Tibial nerve (tissue), 4 donors: ENCODE data around the gene GNA12. TPM values are rescaled to one million over a fixed set of nuclear protein-coding genes. Genes with fewer than 3 reads are reported as not detected.

Experiments used
- DNase-seq, 2 donors: peaks; one replicate each; pipeline ENCODE4 v3.0.0-alpha.2; 2019; ENCODE audit warnings: low spot score in 2 of 2
- H3K27ac ChIP-seq, 4 donors: fragments of 200-600 bp; sonication (generic) in 3 of 4; one replicate each; pipeline ENCODE4 v1.5.1; 2017 to 2019; ENCODE audit warnings: mild to moderate bottlenecking in 1 of 4
- H3K27me3 ChIP-seq, 2 donors: fragments of 200-600 bp; sonication (generic) in 1 of 2; one replicate each; pipeline versions ENCODE4 v1.5.1 to v1.6.0; 2017 to 2019
- H3K36me3 ChIP-seq, 3 donors: fragments of 200-600 bp; sonication (generic); one replicate each; pipeline ENCODE4 v1.5.1; 2018 to 2019
- H3K4me1 ChIP-seq, 4 donors: fragments of 200-600 bp; sonication (generic) in 3 of 4; one replicate each; pipeline ENCODE4 v1.5.1; 2017 to 2019
- H3K4me3 ChIP-seq, 4 donors: fragments of 200-600 bp; sonication (generic) in 3 of 4; one replicate each; pipeline ENCODE4 v1.5.1; 2017 to 2019; ENCODE audit warnings: mild to moderate bottlenecking in 1 of 4, moderate library complexity in 1 of 4
- H3K9me3 ChIP-seq, 4 donors: fragments of 200-600 bp; sonication (generic) in 3 of 4; one replicate each; pipeline ENCODE4 v1.5.1; 2017 to 2019
- EP300 ChIP-seq, 2 donors: sonication (generic); formaldehyde crosslinking; IDR thresholded peaks; one replicate each; pipeline ENCODE4 v1.6.1; 2017; ENCODE audit warnings: antibody characterized with exemption in 2 of 2, mild to moderate bottlenecking in 1 of 2
- POLR2A ChIP-seq, 2 donors: fragments of 450-650 bp; IDR thresholded peaks; one replicate each; pipeline ENCODE4 v1.6.1; 2017; ENCODE audit warnings: antibody characterized with exemption in 2 of 2, mild to moderate bottlenecking in 2 of 2, moderate library complexity in 2 of 2
- WGBS, 2 donors: methylation state at CpG; one replicate each; pipeline ENCODE4 v1.1.5; 2018; 5-methylcytosine and 5-hydroxymethylcytosine counted together
- total RNA-seq, 4 donors: library from RNA; depleted of rRNA; stranded (reverse); fragments of >200 nt; gene quantifications; one replicate each; pipeline ENCODE4 v1.1.0, GENCODE V29; 2016
- TF ChIP-seq, protein P1 (sequence below), 5 experiments: fragments of 200-600 bp in 3 of 5; fragments of 450-650 bp in 2 of 5; sonication (generic) in 3 of 5; IDR thresholded peaks; one replicate each; pipeline ENCODE4 v1.5.1; 2016 to 2019; ENCODE audit warnings: antibody characterized with exemption in 5 of 5, mild to moderate bottlenecking in 3 of 5, moderate library complexity in 2 of 5

GNA12 gene
- total RNA-seq, 4 donors from 2014 or later: 21.3 to 36.0 (median 29.4) TPM

DNA sequence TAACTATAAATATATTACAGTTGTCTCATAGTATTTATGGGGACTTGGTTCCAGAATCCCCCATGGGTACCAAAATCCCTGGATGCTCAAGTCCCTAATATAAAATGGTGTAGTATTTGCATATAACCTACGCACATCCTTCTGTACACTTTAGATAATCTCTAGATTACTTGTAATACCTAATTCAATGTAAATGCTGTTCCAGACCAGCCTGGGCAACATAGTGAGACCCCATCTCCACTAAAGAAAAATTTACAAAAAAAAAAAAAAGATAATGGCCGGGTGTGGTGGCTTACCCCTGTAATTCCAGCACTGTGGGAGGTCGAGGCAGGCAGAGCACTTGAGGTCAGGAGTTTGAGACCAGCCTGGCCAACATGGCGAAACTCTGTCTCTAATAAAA, 17.4 kb upstream of the GNA12 start:
- H3K9me3 ChIP-seq: no peaks in the 10 kb centered on the region
- TF ChIP-seq, protein P1, sequence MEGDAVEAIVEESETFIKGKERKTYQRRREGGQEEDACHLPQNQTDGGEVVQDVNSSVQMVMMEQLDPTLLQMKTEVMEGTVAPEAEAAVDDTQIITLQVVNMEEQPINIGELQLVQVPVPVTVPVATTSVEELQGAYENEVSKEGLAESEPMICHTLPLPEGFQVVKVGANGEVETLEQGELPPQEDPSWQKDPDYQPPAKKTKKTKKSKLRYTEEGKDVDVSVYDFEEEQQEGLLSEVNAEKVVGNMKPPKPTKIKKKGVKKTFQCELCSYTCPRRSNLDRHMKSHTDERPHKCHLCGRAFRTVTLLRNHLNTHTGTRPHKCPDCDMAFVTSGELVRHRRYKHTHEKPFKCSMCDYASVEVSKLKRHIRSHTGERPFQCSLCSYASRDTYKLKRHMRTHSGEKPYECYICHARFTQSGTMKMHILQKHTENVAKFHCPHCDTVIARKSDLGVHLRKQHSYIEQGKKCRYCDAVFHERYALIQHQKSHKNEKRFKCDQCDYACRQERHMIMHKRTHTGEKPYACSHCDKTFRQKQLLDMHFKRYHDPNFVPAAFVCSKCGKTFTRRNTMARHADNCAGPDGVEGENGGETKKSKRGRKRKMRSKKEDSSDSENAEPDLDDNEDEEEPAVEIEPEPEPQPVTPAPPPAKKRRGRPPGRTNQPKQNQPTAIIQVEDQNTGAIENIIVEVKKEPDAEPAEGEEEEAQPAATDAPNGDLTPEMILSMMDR (IDR thresholded peaks at IDR 0.05): no peak
- TF ChIP-seq EP300 (IDR thresholded peaks at IDR 0.05) (no peak), POLR2A (IDR thresholded peaks at IDR 0.05) (no peak)
- WGBS, 2 donors: 93 to 95% methylated on average over 4 of the region's 4 CpGs
- no peak overlapping the region for H3K4me3 ChIP-seq
- DNase-seq: no peak
- no peaks in the 10 kb centered on the region for H3K36me3 ChIP-seq
- peaks cover 0 to 29% (median 20%) of the 10 kb centered on the region in 4 donors for H3K4me1 ChIP-seq
- H3K27me3 ChIP-seq: no peaks in the 10 kb centered on the region
- no peak overlapping the region for H3K27ac ChIP-seq

DNA sequence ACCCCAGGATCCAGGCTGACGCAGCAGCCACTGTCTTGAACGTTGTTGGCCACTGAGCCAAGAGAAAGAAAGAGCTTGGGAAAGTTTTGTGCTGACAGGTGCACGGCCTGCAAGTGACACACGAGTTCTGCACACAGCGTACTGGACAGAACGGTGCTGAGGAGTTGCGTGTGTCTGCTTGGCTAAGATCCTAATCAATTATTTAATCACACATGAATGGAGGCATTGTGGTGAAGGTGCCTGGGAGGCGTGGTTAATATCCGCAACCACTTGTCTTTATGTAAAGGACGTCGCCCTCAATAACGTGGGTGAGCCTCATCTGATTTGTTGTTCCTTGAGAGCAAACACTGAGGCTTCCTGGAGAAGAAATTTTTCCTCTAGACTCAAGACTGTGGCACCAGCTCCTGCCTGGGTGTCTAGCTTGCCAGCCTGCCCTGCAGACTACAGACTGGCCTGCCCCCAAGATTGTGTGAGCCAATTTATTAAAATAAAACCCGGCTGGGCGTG, 16.6 kb upstream of the GNA12 start:
- WGBS, 2 donors: 64 to 80% methylated on average over 14 of the region's 14 CpGs
- no peaks in the 10 kb centered on the region for H3K27me3 ChIP-seq
- H3K36me3 ChIP-seq: no peaks in the 10 kb centered on the region
- TF ChIP-seq, protein P1 (IDR thresholded peaks at IDR 0.05): no peak
- H3K9me3 ChIP-seq: no peaks in the 10 kb centered on the region
- no peak overlapping the region for H3K4me3 ChIP-seq
- DNase-seq: no peak
- peaks cover 0 to 29% (median 20%) of the 10 kb centered on the region in 4 donors for H3K4me1 ChIP-seq
- H3K27ac ChIP-seq: no peak overlapping the region

DNA sequence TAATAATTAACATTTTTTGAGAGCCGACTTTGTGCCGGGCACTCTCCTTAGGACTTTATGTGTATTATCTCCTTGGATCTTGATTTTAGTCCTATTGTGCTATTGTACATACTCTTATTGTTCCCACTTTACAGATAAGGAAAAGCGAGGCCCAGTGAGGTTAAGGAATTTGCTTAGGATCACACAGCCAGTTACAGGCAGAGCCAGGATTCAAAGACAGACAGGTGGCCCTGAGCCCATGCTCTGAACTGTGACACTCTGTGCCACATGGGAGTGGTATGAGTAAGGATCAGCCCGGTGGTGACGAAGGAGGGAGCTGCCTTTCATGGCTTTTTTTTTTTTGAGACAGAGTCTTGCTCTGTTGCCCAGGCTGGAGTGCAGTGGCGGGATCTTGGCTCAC, 15.8 kb upstream of the GNA12 start:
- TF ChIP-seq POLR2A (IDR thresholded peaks at IDR 0.05) (no peak), EP300 (IDR thresholded peaks at IDR 0.05) (no peak)
- TF ChIP-seq, protein P1 (IDR thresholded peaks at IDR 0.05): no peak
- 91 to 93% methylated on average over 6 of the region's 6 CpGs for WGBS, 2 donors

DNA sequence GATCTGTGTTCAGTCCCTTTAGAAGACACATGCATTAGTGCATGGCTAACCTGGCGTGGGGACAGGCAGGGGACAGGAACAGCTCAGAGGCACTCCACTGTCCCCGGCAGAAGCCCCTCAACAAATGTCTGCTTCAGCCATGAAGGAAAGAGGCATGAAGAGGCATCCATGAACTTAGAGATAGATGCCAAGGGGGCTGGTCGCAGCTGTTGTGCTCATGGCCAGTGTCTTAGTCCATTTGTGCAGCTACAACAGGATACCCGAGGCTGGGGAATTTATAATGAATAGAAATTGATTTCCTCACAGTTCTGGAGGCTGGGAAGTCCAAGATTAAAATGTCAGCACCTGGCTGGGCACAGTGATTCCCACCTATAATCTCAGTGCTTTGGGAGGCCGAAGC, 14.5 kb upstream of the GNA12 start:
- Histone ChIP-seq H3K9me3 (no peaks in the 10 kb centered on the region), H3K36me3 (no peaks in the 10 kb centered on the region), H3K4me3 (no peak overlapping the region), H3K27ac (no peak overlapping the region), H3K27me3 (no peaks in the 10 kb centered on the region), H3K4me1 (peaks cover 0 to 13% (median 8%) of the 10 kb centered on the region in 4 donors)
- no peak for TF ChIP-seq POLR2A (IDR thresholded peaks at IDR 0.05)
- DNase-seq: no peak
- 87 to 91% methylated on average over 5 of the region's 5 CpGs for WGBS, 2 donors

More for the DNA sequence above, 15.8 kb upstream of the GNA12 start:
- H3K27ac ChIP-seq: no peak overlapping the region
- H3K4me3 ChIP-seq: no peak overlapping the region
- H3K9me3 ChIP-seq: no peaks in the 10 kb centered on the region
- peaks cover 0 to 26% (median 19%) of the 10 kb centered on the region in 4 donors for H3K4me1 ChIP-seq
- H3K27me3 ChIP-seq: no peaks in the 10 kb centered on the region
- DNase-seq: no peak
- no peaks in the 10 kb centered on the region for H3K36me3 ChIP-seq

DNA sequence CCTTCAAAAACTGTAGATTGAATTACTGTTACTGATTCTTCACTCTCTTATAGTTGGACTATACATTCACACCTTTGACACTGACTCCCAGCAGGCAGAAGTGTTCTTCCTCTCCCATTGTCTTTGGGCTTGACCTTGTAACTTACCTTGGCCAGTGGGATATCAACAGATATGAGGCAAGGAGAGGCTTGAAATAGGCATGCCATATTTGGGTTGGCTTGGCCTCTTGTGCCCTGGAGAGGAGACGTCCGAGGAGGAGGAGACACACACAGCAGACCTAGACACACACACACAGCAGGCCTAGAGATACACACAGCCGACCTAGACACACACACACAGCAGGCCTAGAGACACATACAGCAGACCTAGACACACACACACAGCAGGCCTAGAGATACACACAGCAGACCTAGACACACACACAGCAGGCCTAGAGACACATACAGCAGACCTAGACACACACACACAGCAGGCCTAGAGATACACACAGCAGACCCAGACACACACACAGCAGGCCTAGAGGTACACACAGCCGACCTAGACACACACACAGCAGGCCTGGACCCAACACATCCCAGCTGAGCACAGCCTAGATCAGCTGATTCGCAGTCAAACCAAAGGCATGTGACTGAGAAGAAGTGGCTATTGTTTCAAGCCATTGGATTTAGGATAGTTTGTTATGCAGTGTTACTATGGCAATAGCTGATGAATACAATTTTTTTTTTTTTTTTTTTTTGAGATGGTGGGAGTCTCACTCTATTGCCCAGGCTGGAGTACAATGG, 12.5 kb upstream of the GNA12 start:
- Histone ChIP-seq H3K27ac (no peak overlapping the region), H3K36me3 (no peaks in the 10 kb centered on the region), H3K27me3 (no peaks in the 10 kb centered on the region), H3K4me3 (no peak overlapping the region), H3K4me1 (no peaks in the 10 kb centered on the region), H3K9me3 (no peaks in the 10 kb centered on the region)
- WGBS, 2 donors: 68 to 81% methylated on average over 4 to 5 of the region's 5 CpGs
- no peak for DNase-seq
- TF ChIP-seq EP300 (IDR thresholded peaks at IDR 0.05) (no peak), POLR2A (IDR thresholded peaks at IDR 0.05) (no peak)
- TF ChIP-seq, protein P1 (IDR thresholded peaks at IDR 0.05): no peak
